HEK293 (cell line): ENCODE data around the gene TXNRD2.

Source experiments
- CTCF ChIA-PET: fragments of 350-600 bp; formaldehyde crosslinking; extraction: SDS; loops from one replicate; lab custom pipeline; 2021; ENCODE audit warnings: antibody characterized with exemption; lab: Yijun Ruan, JAX
- POLR2A ChIA-PET: fragments of 300-600 bp; formaldehyde crosslinking; extraction: SDS; loops from one replicate; lab custom pipeline; 2020; ENCODE audit warnings: antibody characterized with exemption, inconsistent platforms; lab: Yijun Ruan, JAX
- H3K27ac ChIP-seq: fragments of 200-500 bp; sonication (Bioruptor generic); 2 replicates; pipeline ENCODE4 v1.5.1; 2014; ENCODE audit warnings: low read depth, low read length, control low read depth, inconsistent platforms; ENCODE audit errors: extremely low read depth
- H3K36me3 ChIP-seq, 2 experiments: fragments of 200-500 bp in 1 of 2; sonication (Bioruptor generic) in 1 of 2; 1 replicate in 1 of 2; 2 replicates in 1 of 2; pipeline ENCODE4 v1.5.1; 2014 to 2017; ENCODE audit warnings: inconsistent platforms in 2 of 2, low read length in 2 of 2; ENCODE audit not compliant: control insufficient read depth in 2 of 2, insufficient read depth in 1 of 2
- H3K4me1 ChIP-seq: fragments of 200-500 bp; sonication (Bioruptor generic); 2 replicates; pipeline ENCODE4 v1.5.1; 2014; ENCODE audit warnings: mild to moderate bottlenecking, low read length, inconsistent platforms; ENCODE audit not compliant: control insufficient read depth, insufficient read depth
- H3K4me3 ChIP-seq: 2 replicates; pipeline ENCODE4 v1.5.1; 2011; ENCODE audit warnings: low read depth, mild to moderate bottlenecking, control low read depth, low read length, moderate library complexity
- H3K9me3 ChIP-seq: fragments of 200-500 bp; sonication (Bioruptor generic); 2 replicates; pipeline ENCODE4 v1.5.1; 2014; ENCODE audit warnings: low read depth, low read length, inconsistent platforms; ENCODE audit not compliant: control insufficient read depth, insufficient read depth
- GLIS1 ChIP-seq: fragments of 450-650 bp; formaldehyde crosslinking; IDR thresholded peaks from 2 replicates; pipeline ENCODE4 v1.5.1; 2016; ENCODE audit warnings: missing biosample characterization, missing genetic modification characterization
- GLIS2 ChIP-seq: fragments of 450-650 bp; formaldehyde crosslinking; IDR thresholded peaks from 2 replicates; pipeline ENCODE4 v1.5.1; 2016; ENCODE audit warnings: missing biosample characterization, missing genetic modification characterization
- KLF10 ChIP-seq: fragments of 450-650 bp; IDR thresholded peaks from 2 replicates; pipeline ENCODE4 v1.5.1; 2018; ENCODE audit warnings: missing biosample characterization, mild to moderate bottlenecking, missing genetic modification characterization
- SP3 ChIP-seq: fragments of 450-650 bp; formaldehyde crosslinking; IDR thresholded peaks from 2 replicates; pipeline ENCODE4 v1.5.1; 2016; ENCODE audit warnings: missing biosample characterization, missing genetic modification characterization
- ZBTB20 ChIP-seq: fragments of 450-650 bp; formaldehyde crosslinking; IDR thresholded peaks from 2 replicates; pipeline ENCODE4 v1.5.1; 2016; ENCODE audit warnings: missing biosample characterization, missing genetic modification characterization
- ZIC2 ChIP-seq: fragments of 450-650 bp; formaldehyde crosslinking; IDR thresholded peaks from 2 replicates; pipeline ENCODE4 v1.5.1; 2016; ENCODE audit warnings: missing biosample characterization, missing genetic modification characterization
- ZNF132 ChIP-seq: fragments of 450-650 bp; formaldehyde crosslinking; IDR thresholded peaks from 2 replicates; pipeline ENCODE4 v1.5.1; 2017; ENCODE audit warnings: missing biosample characterization, missing genetic modification characterization, borderline replicate concordance
- ZNF202 ChIP-seq: fragments of 450-650 bp; formaldehyde crosslinking; IDR thresholded peaks from 2 replicates; pipeline ENCODE4 v1.5.1; 2016; ENCODE audit warnings: missing biosample characterization, missing genetic modification characterization, borderline replicate concordance
- ZNF23 ChIP-seq: fragments of 450-650 bp; formaldehyde crosslinking; IDR thresholded peaks from 2 replicates; pipeline ENCODE4 v1.5.1; 2016; ENCODE audit warnings: missing biosample characterization, missing genetic modification characterization, borderline replicate concordance
- ZNF76 ChIP-seq: fragments of 450-650 bp; formaldehyde crosslinking; IDR thresholded peaks from 2 replicates; pipeline ENCODE4; 2016; ENCODE audit warnings: low read depth, missing biosample characterization, missing genetic modification characterization, borderline replicate concordance
- TF ChIP-seq, protein P1 (sequence below): fragments of 450-650 bp; formaldehyde crosslinking; IDR thresholded peaks from 2 replicates; pipeline ENCODE4 v1.5.1; 2016; ENCODE audit warnings: missing biosample characterization, missing genetic modification characterization
- TF ChIP-seq, protein P2 (sequence below): fragments of 450-650 bp; formaldehyde crosslinking; IDR thresholded peaks from 2 replicates; pipeline ENCODE4 v1.5.1; 2016; ENCODE audit warnings: missing biosample characterization, missing genetic modification characterization

The TXNRD2 gene

DNA sequence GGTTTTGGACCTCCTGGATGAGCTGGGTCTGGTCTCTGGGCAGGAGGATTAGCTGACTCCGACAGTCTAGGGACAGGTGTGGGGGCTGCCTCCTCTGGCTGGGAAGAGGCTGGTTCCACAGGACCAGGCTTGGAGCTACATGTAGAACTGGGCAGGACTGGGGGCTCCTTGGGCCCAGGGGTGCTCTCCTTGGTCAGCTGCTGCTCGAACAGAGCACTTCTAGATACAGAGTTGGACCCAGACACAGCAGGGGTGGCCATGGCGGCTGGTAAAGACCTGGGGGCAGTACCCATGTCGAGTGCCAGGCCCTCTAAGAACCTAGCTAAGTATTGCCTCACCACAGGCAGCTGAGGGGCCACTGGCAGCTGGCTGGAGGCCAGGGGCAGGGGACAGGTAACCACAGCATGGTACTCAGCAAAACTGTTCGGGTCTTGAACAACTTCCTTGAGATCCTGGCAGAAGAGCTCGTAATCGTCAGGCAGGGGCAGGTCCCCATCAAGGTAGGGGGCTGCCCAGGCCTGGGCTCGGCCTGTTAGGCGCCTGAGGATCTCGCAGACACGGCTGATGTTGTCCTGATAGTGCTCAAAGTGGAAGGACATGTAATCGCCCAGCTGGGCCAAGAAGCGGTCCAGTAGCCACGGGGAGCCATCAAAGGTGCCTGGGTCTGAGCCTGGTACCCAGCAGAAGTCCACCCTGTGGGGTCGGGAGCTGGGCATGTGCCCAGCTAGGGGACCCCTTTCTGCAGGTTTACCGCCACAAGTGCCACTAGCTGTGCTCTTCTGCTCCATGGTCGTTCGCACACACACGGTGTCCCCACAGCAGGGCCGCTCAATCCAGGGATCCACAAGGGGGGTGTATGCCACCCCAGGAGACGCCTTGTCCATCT, 90.1 kb downstream of the TXNRD2 start:
- ChIA-PET CTCF (interaction anchor here (1.5 to 2.5 kb wide), 3 partner anchors 19 to 121 kb away, joined by 3 to 9 read pairs (median 5); no protein-coding TSS in a partner anchor), POLR2A (interaction anchor here (1.1 to 1.7 kb wide), 4 partner anchors 9 to 121 kb away, joined by 3 to 6 read pairs (median 3); no protein-coding TSS in a partner anchor)
- Histone ChIP-seq H3K27ac (no peak overlapping the region), H3K4me1 (no peaks in the 10 kb centered on the region), H3K4me3 (no peak overlapping the region), H3K9me3 (no peaks in the 10 kb centered on the region), H3K36me3 (peaks cover 0 to 61% of the 10 kb centered on the region in 2 experiments; a peak in 1 of 3 replicates)
- TF ChIP-seq KLF10 (tag by site-specific recombination) (no peak), GLIS2 (tag by site-specific recombination) (peak; percentile 24; the same call in 1 of the 2 replicates)

GRCh38 chr22:19850763-19851109, 90.9 kb downstream of the TXNRD2 start:
- CTCF ChIA-PET = interaction anchor here (1.5 to 2.5 kb wide), 3 partner anchors 18 to 120 kb away, joined by 3 to 9 read pairs (median 5); no protein-coding TSS in a partner anchor
- POLR2A ChIA-PET = interaction anchor here (1.0 to 1.2 kb wide), 2 partner anchors 30 to 102 kb away, joined by 3 to 5 read pairs; no protein-coding TSS in a partner anchor
- Histone ChIP-seq H3K36me3 (peaks cover 0 to 61% of the 10 kb centered on the region in 2 experiments; a peak in 1 of 3 replicates), H3K27ac (no peak overlapping the region), H3K4me3 (no peak overlapping the region), H3K9me3 (no peaks in the 10 kb centered on the region), H3K4me1 (no peaks in the 10 kb centered on the region)
- no peak for TF ChIP-seq ZNF202
- TF ChIP-seq ZNF132 (tag by site-specific recombination) = no peak
- peak; percentile 55 for TF ChIP-seq GLIS1
- no peak for TF ChIP-seq SP3 (tag by site-specific recombination)
- peak; percentile 71 for TF ChIP-seq ZIC2 (tag by site-specific recombination)
- no peak for TF ChIP-seq ZNF76 (tag by site-specific recombination)
- TF ChIP-seq ZBTB20 (tag by site-specific recombination) = no peak
- TF ChIP-seq ZNF23 (tag by site-specific recombination) = no peak
- TF ChIP-seq, protein P1, sequence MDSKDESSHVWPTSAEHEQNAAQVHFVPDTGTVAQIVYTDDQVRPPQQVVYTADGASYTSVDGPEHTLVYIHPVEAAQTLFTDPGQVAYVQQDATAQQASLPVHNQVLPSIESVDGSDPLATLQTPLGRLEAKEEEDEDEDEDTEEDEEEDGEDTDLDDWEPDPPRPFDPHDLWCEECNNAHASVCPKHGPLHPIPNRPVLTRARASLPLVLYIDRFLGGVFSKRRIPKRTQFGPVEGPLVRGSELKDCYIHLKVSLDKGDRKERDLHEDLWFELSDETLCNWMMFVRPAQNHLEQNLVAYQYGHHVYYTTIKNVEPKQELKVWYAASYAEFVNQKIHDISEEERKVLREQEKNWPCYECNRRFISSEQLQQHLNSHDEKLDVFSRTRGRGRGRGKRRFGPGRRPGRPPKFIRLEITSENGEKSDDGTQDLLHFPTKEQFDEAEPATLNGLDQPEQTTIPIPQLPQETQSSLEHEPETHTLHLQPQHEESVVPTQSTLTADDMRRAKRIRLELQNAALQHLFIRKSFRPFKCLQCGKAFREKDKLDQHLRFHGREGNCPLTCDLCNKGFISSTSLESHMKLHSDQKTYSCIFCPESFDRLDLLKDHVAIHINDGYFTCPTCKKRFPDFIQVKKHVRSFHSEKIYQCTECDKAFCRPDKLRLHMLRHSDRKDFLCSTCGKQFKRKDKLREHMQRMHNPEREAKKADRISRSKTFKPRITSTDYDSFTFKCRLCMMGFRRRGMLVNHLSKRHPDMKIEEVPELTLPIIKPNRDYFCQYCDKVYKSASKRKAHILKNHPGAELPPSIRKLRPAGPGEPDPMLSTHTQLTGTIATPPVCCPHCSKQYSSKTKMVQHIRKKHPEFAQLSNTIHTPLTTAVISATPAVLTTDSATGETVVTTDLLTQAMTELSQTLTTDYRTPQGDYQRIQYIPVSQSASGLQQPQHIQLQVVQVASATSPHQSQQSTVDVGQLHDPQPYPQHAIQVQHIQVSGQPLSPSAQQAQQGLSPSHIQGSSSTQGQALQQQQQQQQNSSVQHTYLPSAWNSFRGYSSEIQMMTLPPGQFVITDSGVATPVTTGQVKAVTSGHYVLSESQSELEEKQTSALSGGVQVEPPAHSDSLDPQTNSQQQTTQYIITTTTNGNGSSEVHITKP (tag by site-specific recombination) = peak; percentile 82
- TF ChIP-seq, protein P2, sequence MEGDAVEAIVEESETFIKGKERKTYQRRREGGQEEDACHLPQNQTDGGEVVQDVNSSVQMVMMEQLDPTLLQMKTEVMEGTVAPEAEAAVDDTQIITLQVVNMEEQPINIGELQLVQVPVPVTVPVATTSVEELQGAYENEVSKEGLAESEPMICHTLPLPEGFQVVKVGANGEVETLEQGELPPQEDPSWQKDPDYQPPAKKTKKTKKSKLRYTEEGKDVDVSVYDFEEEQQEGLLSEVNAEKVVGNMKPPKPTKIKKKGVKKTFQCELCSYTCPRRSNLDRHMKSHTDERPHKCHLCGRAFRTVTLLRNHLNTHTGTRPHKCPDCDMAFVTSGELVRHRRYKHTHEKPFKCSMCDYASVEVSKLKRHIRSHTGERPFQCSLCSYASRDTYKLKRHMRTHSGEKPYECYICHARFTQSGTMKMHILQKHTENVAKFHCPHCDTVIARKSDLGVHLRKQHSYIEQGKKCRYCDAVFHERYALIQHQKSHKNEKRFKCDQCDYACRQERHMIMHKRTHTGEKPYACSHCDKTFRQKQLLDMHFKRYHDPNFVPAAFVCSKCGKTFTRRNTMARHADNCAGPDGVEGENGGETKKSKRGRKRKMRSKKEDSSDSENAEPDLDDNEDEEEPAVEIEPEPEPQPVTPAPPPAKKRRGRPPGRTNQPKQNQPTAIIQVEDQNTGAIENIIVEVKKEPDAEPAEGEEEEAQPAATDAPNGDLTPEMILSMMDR = no peak
